Keratinocyte (primary cell): ENCODE results near the gene SEC14L5. TPM values are rescaled to one million over a fixed set of nuclear protein-coding genes. Genes with fewer than 3 reads are reported as not detected.
A peak's percentile ranks its signal among the peaks of the same experiment; 100 is the strongest.

Experiments used
- DNase-seq: peaks from one replicate; pipeline ENCODE4 v3.0.0-alpha.2; 2011; ENCODE audit warnings: low read depth, missing footprints, low spot score
- FAIRE-seq: peaks from 2 replicates; lab custom pipeline; 2011; peaks lifted over from hg19 to GRCh38; lab: Jason Lieb, UNC
- H2AFZ ChIP-seq: 2 replicates; pipeline ENCODE4 v1.6.0; 2012; ENCODE audit warnings: low read length, control low read depth, inconsistent platforms; ENCODE audit not compliant: control insufficient read depth
- H3K27ac ChIP-seq: 2 replicates; pipeline ENCODE4 v1.5.1; 2011; ENCODE audit warnings: low read length; ENCODE audit not compliant: control insufficient read depth, insufficient read depth
- H3K27me3 ChIP-seq: 3 replicates; pipeline ENCODE4 v1.6.0; 2011; ENCODE audit warnings: low read length; ENCODE audit not compliant: control insufficient read depth, insufficient read depth; ENCODE audit errors: extremely low read depth
- H3K36me3 ChIP-seq, 2 experiments: 2 replicates in 1 of 2; 3 replicates in 1 of 2; pipeline ENCODE4 v1.5.1; 2011; ENCODE audit warnings: low read length in 2 of 2, mild to moderate bottlenecking in 1 of 2; ENCODE audit not compliant: control insufficient read depth in 2 of 2, insufficient read depth in 2 of 2; ENCODE audit errors: extremely low read depth in 1 of 2
- H3K4me1 ChIP-seq: 3 replicates; pipeline ENCODE4 v1.5.1; 2011; ENCODE audit warnings: low read length; ENCODE audit not compliant: control insufficient read depth, insufficient read depth; ENCODE audit errors: extremely low read depth
- H3K4me2 ChIP-seq: 3 replicates; pipeline ENCODE4 v1.6.0; 2011; ENCODE audit warnings: low read depth, low read length; ENCODE audit not compliant: control insufficient read depth, insufficient read depth; ENCODE audit errors: extremely low read depth
- H3K4me3 ChIP-seq, 3 experiments: fragments of 200-600 bp in 1 of 3; sonication (generic) in 1 of 3; 2 replicates in 2 of 3; 3 replicates in 1 of 3; pipeline ENCODE4 v1.5.1; 2011 to 2016; ENCODE audit warnings: low read length in 3 of 3, mild to moderate bottlenecking in 3 of 3, control low read depth in 2 of 3, inconsistent platforms in 1 of 3, low read depth in 1 of 3, mixed read lengths in 1 of 3, mixed run types in 1 of 3, moderate library complexity in 1 of 3; ENCODE audit not compliant: control insufficient read depth in 2 of 3, insufficient read depth in 2 of 3; ENCODE audit errors: extremely low read depth in 1 of 3
- H3K79me2 ChIP-seq: 2 replicates; pipeline ENCODE4 v1.6.0; 2012; ENCODE audit warnings: low read length; ENCODE audit not compliant: control insufficient read depth, insufficient read depth
- H3K9ac ChIP-seq: 3 replicates; pipeline ENCODE4 v1.6.0; 2011; ENCODE audit warnings: low read length; ENCODE audit not compliant: control insufficient read depth, insufficient read depth; ENCODE audit errors: extremely low read depth
- H3K9me1 ChIP-seq: 3 replicates; pipeline ENCODE4 v1.6.0; 2011; ENCODE audit warnings: low read length; ENCODE audit not compliant: control insufficient read depth, insufficient read depth; ENCODE audit errors: extremely low read depth
- H3K9me3 ChIP-seq: 2 replicates; pipeline ENCODE4 v1.5.1; 2012; ENCODE audit warnings: low read depth, low read length; ENCODE audit not compliant: control insufficient read depth
- H4K20me1 ChIP-seq: 3 replicates; pipeline ENCODE4 v1.6.0; 2011; ENCODE audit warnings: low read length; ENCODE audit not compliant: control insufficient read depth, insufficient read depth; ENCODE audit errors: extremely low read depth
- CTCF ChIP-seq, 3 experiments: IDR thresholded peaks in 1 of 3; conservative IDR thresholded peaks in 1 of 3; optimal IDR thresholded peaks in 1 of 3; 2 replicates in 2 of 3; 3 replicates in 1 of 3; pipeline versions ENCODE3 to v1.5.1; 2011; ENCODE audit warnings: low read length in 3 of 3, mild to moderate bottlenecking in 3 of 3, moderate library complexity in 2 of 3, control low read depth in 1 of 3, inconsistent platforms in 1 of 3; ENCODE audit not compliant: insufficient read depth in 2 of 3; ENCODE audit errors: extremely low read depth in 1 of 3
- EZH2 ChIP-seq: IDR thresholded peaks from one replicate; pipeline ENCODE4 v1.6.1; 2012; ENCODE audit warnings: inconsistent platforms, mild to moderate bottlenecking, low read length, moderate library complexity
- dilution Hi-C: fragments of 300-500 bp; cut with MboI; formaldehyde crosslinking; loops from one replicate; pipeline ENCODE4 v1.7.0; 2020; ENCODE audit warnings: low sequenced_read_pairs; ENCODE audit not compliant: extremely low pct_ligation_motif_present
- polyA plus RNA-seq, 5 experiments: library from polyadenylated mRNA; depleted of rRNA in 3 of 5; stranded (reverse) in 3 of 5; stranded (forward) in 1 of 5; unstranded in 1 of 5; fragments of >200 nt; gene quantifications; 1 replicate in 1 of 5; 2 replicates in 3 of 5; 3 replicates in 1 of 5; pipeline versions ENCODE4 v1.2.1 to v1.2.3, GENCODE V29; 2011 to 2012; ENCODE audit warnings: missing spikeins in 2 of 5, low read depth in 1 of 5, low replicate concordance in 1 of 5

Gene SEC14L5
- polyA plus RNA-seq, 1 donor (not counting 4 experiments of a cell fraction or from before 2014, with no cell fraction given), result 0.08 TPM

DNA sequence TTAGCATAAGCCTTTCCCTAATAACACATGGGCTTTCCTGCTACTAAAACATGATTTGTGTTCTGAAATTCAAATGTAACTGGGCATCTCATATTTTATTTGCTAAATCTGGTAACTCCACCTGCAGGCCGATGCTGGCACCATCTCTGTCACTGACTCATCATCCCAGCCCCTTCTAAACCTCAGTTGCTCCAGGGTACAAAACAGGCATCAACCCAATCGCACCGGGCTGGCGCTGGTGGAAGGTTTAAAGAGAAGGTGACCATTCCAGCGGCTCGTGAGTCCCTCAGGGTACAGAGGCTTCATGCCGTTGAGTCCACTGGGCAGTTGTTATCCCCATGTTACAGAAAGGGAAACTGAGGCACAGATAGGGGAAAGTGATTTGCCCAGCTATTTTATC is 48.3 kb upstream of the SEC14L5 start:
- no peak for FAIRE-seq
- dilution Hi-C loops, result no loop called here
- H3K36me3 ChIP-seq, result peaks cover 4% of the 10 kb centered on the region in 2 experiments
- no peak overlapping the region for H3K4me3 ChIP-seq
- H3K9me1 ChIP-seq, result no peaks in the 10 kb centered on the region
- H3K9ac ChIP-seq, result no peak overlapping the region
- no peaks in the 10 kb centered on the region for H3K9me3 ChIP-seq
- no peak for TF ChIP-seq EZH2
- peak in 2 of 3 experiments; percentile 8 to 10 for TF ChIP-seq CTCF (optimal IDR thresholded peaks at IDR 0.05 in 1 of 3, IDR thresholded peaks at IDR 0.05 in 1 of 3, conservative IDR thresholded peaks at IDR 0.05 in 1 of 3; ENCODE audit: extremely low read depth in 1 of 3, insufficient read depth in 2 of 3, low read length in 3 of 3)
- DNase-seq, result no peak
- H2AFZ ChIP-seq, result no peak overlapping the region
- no peak overlapping the region for H3K4me2 ChIP-seq
- H4K20me1 ChIP-seq, result no peaks in the 10 kb centered on the region
- no peaks in the 10 kb centered on the region for H3K79me2 ChIP-seq
- H3K4me1 ChIP-seq, result peaks cover 6% of the 10 kb centered on the region
- no peak overlapping the region for H3K27ac ChIP-seq
- no peaks in the 10 kb centered on the region for H3K27me3 ChIP-seq

DNA sequence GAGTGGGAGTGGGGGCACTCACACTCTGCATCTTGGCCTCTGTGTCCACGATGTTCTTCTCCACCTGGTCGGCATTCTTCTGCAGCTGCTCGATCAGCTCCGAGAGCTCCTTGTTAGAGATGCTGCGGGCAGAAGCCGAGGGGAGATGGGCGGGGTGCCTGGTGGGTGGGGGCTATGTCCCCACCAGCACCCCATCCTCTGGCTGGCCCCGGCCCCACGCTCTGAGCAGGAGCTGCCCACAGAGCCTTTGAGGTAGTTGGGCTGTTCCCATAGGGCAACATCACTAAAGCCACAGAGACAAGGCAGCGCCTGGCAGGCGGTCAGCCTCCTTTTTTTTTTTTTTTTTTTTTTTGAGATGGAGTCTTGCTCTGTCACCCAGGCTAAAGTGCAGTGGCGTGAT is 47.3 kb upstream of the SEC14L5 start:
- no peak for FAIRE-seq
- Histone ChIP-seq H2AFZ (no peak overlapping the region), H3K27ac (no peak overlapping the region), H3K4me3 (no peak overlapping the region), H3K79me2 (no peaks in the 10 kb centered on the region), H3K9me3 (no peaks in the 10 kb centered on the region), H3K4me1 (peaks cover 6% of the 10 kb centered on the region), H4K20me1 (no peaks in the 10 kb centered on the region), H3K27me3 (no peaks in the 10 kb centered on the region), H3K36me3 (peaks cover 5 to 6% of the 10 kb centered on the region in 2 experiments), H3K4me2 (no peak overlapping the region), H3K9ac (no peak overlapping the region), H3K9me1 (no peaks in the 10 kb centered on the region)
- no peak for TF ChIP-seq EZH2
- TF ChIP-seq CTCF (optimal IDR thresholded peaks at IDR 0.05 in 1 of 3, IDR thresholded peaks at IDR 0.05 in 1 of 3, conservative IDR thresholded peaks at IDR 0.05 in 1 of 3; ENCODE audit: extremely low read depth in 1 of 3, insufficient read depth in 2 of 3, low read length in 3 of 3), result no peak
- no peak for DNase-seq
- dilution Hi-C loops, result no loop called here
